IMR-90 (cell line): ENCODE measurements around the gene CRLF2. TPM values are rescaled to one million over a fixed set of nuclear protein-coding genes. Genes with fewer than 3 reads are reported as not detected.

Experiments used
- ATAC-seq: fragments of 200-7000 bp; cut with Tn5 transposase; 2 replicates; pipeline ENCODE4 v1.9.1; 2020; ENCODE audit warnings: low read depth, mild to moderate bottlenecking, moderate library complexity
- BruUV-seq: library from RNA; stranded (reverse); fragments of 400-500 nt; replicated peaks from 2 replicates; lab custom pipeline; 2021; lab: Mats Ljungman, UMichigan
- CTCF ChIA-PET: fragments of 300-600 bp; formaldehyde crosslinking; extraction: SDS; loops from one replicate; lab custom pipeline; 2021; ENCODE audit warnings: antibody characterized with exemption; lab: Yijun Ruan, JAX
- POLR2A ChIA-PET: fragments of 300-600 bp; sonication (Branson Sonifier 250); formaldehyde crosslinking; loops from one replicate; lab custom pipeline; 2022; ENCODE audit warnings: antibody characterized with exemption; ENCODE audit not compliant: unreplicated experiment; lab: Charles Lee
- DNase-seq: peaks from one replicate; pipeline ENCODE4 v3.0.0; 2013
- H2AFZ ChIP-seq: replicated peaks from 2 replicates; pipeline ENCODE3; 2013; ENCODE audit warnings: low read length, mild to moderate bottlenecking; ENCODE audit not compliant: poor library complexity
- H2AK5ac ChIP-seq: 2 replicates; pipeline ENCODE4 v1.6.1; 2013; ENCODE audit warnings: low read depth, low read length, inconsistent platforms
- H2AK9ac ChIP-seq: replicated peaks from 2 replicates; pipeline ENCODE3; 2013; ENCODE audit warnings: mild to moderate bottlenecking, low read depth, low read length, moderate library complexity; ENCODE audit not compliant: poor library complexity
- H2BK120ac ChIP-seq: 2 replicates; pipeline ENCODE4 v1.6.1; 2013; ENCODE audit warnings: low read depth, low read length, inconsistent platforms
- H2BK15ac ChIP-seq: 3 replicates; pipeline ENCODE4 v1.6.1; 2013; ENCODE audit warnings: low read depth, low read length, inconsistent platforms
- H2BK20ac ChIP-seq: 2 replicates; pipeline ENCODE4 v1.6.1; 2013; ENCODE audit warnings: low read depth, mild to moderate bottlenecking, inconsistent platforms, low read length, moderate library complexity
- H2BK5ac ChIP-seq: 2 replicates; pipeline ENCODE4 v1.6.1; 2013; ENCODE audit warnings: mild to moderate bottlenecking, low read depth, low read length, inconsistent platforms; ENCODE audit not compliant: poor library complexity, severe bottlenecking
- H3K14ac ChIP-seq: replicated peaks from 2 replicates; pipeline ENCODE4 v1.6.1; 2013; ENCODE audit warnings: low read depth, low read length, inconsistent platforms
- H3K18ac ChIP-seq: 2 replicates; pipeline ENCODE4 v1.6.1; 2013; ENCODE audit warnings: low read depth, low read length, control low read depth
- H3K23ac ChIP-seq: 2 replicates; pipeline ENCODE4 v1.6.1; 2013; ENCODE audit warnings: low read depth, low read length, inconsistent platforms
- H3K27ac ChIP-seq: 2 replicates; pipeline ENCODE4 v1.5.1; 2013; ENCODE audit warnings: mild to moderate bottlenecking, control low read depth, low read length; ENCODE audit not compliant: insufficient read depth
- H3K27me3 ChIP-seq: 2 replicates; pipeline ENCODE4 v1.6.1; 2013; ENCODE audit warnings: low read length; ENCODE audit not compliant: control insufficient read depth, insufficient read depth
- H3K36me3 ChIP-seq: 2 replicates; pipeline ENCODE4 v1.6.1; 2013; ENCODE audit warnings: low read length, mixed read lengths; ENCODE audit not compliant: control insufficient read depth, insufficient read depth
- H3K4ac ChIP-seq: 2 replicates; pipeline ENCODE4 v1.6.1; 2013; ENCODE audit warnings: low read depth, low read length, inconsistent platforms
- H3K4me1 ChIP-seq: 2 replicates; pipeline ENCODE4 v1.6.1; 2013; ENCODE audit warnings: low read length, mixed read lengths; ENCODE audit not compliant: control insufficient read depth, insufficient read depth
- H3K4me2 ChIP-seq: 2 replicates; pipeline ENCODE4 v1.6.1; 2013; ENCODE audit warnings: low read depth, mild to moderate bottlenecking, control low read depth, low read length, moderate library complexity
- H3K4me3 ChIP-seq: 2 replicates; pipeline ENCODE4 v1.5.1; 2013; ENCODE audit warnings: low read depth, mild to moderate bottlenecking, control low read depth, low read length, moderate library complexity; ENCODE audit not compliant: insufficient read depth
- H3K56ac ChIP-seq: 2 replicates; pipeline ENCODE4 v1.6.1; 2013; ENCODE audit warnings: low read length, inconsistent platforms; ENCODE audit not compliant: insufficient read depth; ENCODE audit errors: extremely low read depth
- H3K79me1 ChIP-seq, 2 experiments: 2 replicates each; pipeline ENCODE4 v1.6.1; 2013; ENCODE audit warnings: low read length in 2 of 2, inconsistent platforms in 1 of 2, low read depth in 1 of 2
- H3K9ac ChIP-seq: 2 replicates; pipeline ENCODE4 v1.6.1; 2013; ENCODE audit warnings: low read depth, low read length, control low read depth
- H3K9me1 ChIP-seq: 2 replicates; pipeline ENCODE4 v1.6.1; 2013; ENCODE audit warnings: low read length, inconsistent platforms; ENCODE audit not compliant: insufficient read depth
- H3K9me3 ChIP-seq: 2 replicates; pipeline ENCODE4 v1.6.1; 2013; ENCODE audit warnings: low read length; ENCODE audit not compliant: control insufficient read depth, insufficient read depth
- H4K20me1 ChIP-seq: 2 replicates; pipeline ENCODE4 v1.6.1; 2013; ENCODE audit warnings: low read length, inconsistent platforms; ENCODE audit not compliant: insufficient read depth
- H4K5ac ChIP-seq: 2 replicates; pipeline ENCODE4 v1.6.1; 2013; ENCODE audit warnings: mild to moderate bottlenecking, low read depth, low read length, control low read depth
- H4K8ac ChIP-seq, 2 experiments: 2 replicates each; pipeline ENCODE4 v1.6.1; 2013; ENCODE audit warnings: low read depth in 2 of 2, low read length in 2 of 2, control low read depth in 1 of 2, inconsistent platforms in 1 of 2
- H4K91ac ChIP-seq: 2 replicates; pipeline ENCODE4 v1.6.1; 2013; ENCODE audit warnings: low read depth, low read length, inconsistent platforms; ENCODE audit not compliant: insufficient read depth
- BHLHE40 ChIP-seq: fragments of 150-350 bp; IDR thresholded peaks from 2 replicates; pipeline ENCODE4 v1.6.1; 2016; ENCODE audit warnings: mild to moderate bottlenecking, low read depth, low read length
- CEBPB ChIP-seq: IDR thresholded peaks from 2 replicates; pipeline ENCODE4 v1.6.1; 2012; ENCODE audit warnings: low read depth, low read length, improper control_type of control experiment
- CHD1 ChIP-seq: IDR thresholded peaks from 2 replicates; pipeline ENCODE4 v1.6.1; 2012; ENCODE audit warnings: low read depth, low read length, improper control_type of control experiment
- ELK1 ChIP-seq: fragments of 150-350 bp; IDR thresholded peaks from 2 replicates; pipeline ENCODE4 v1.6.1; 2016; ENCODE audit warnings: low read depth, mild to moderate bottlenecking, low read length, moderate library complexity, borderline replicate concordance
- FOS ChIP-seq: fragments of 150-350 bp; IDR thresholded peaks from 2 replicates; pipeline ENCODE4 v1.6.1; 2016; ENCODE audit warnings: low read depth, low read length
- MAFK ChIP-seq: IDR thresholded peaks from 2 replicates; pipeline ENCODE4 v1.6.1; 2012; ENCODE audit warnings: low read depth, low read length, improper control_type of control experiment
- MAZ ChIP-seq: IDR thresholded peaks from 2 replicates; pipeline ENCODE4 v1.6.1; 2012; ENCODE audit warnings: low read depth, mild to moderate bottlenecking, low read length, improper control_type of control experiment, moderate library complexity, borderline replicate concordance
- MXI1 ChIP-seq: IDR thresholded peaks from 2 replicates; pipeline ENCODE4 v1.6.1; 2012; ENCODE audit warnings: low read depth, mild to moderate bottlenecking, low read length, moderate library complexity, borderline replicate concordance
- NFE2L2 ChIP-seq: fragments of 150-350 bp; IDR thresholded peaks from 2 replicates; pipeline ENCODE4 v1.6.1; 2016; ENCODE audit warnings: low read depth, mild to moderate bottlenecking, low read length
- POLR2A ChIP-seq: IDR thresholded peaks from 2 replicates; pipeline ENCODE4 v1.6.1; 2012; ENCODE audit warnings: mild to moderate bottlenecking, low read depth, low read length
- RAD21 ChIP-seq: IDR thresholded peaks from 2 replicates; pipeline ENCODE4 v1.6.1; 2012; ENCODE audit warnings: low read length, improper control_type of control experiment
- RCOR1 ChIP-seq: IDR thresholded peaks from 2 replicates; pipeline ENCODE4 v1.6.1; 2012; ENCODE audit warnings: mild to moderate bottlenecking, low read length, improper control_type of control experiment; ENCODE audit not compliant: insufficient replicate concordance
- RFX5 ChIP-seq: IDR thresholded peaks from 2 replicates; pipeline ENCODE4 v1.8.0; 2012; ENCODE audit warnings: low read depth, mild to moderate bottlenecking, low read length, moderate library complexity
- SMC3 ChIP-seq: fragments of 150-350 bp; IDR thresholded peaks from 2 replicates; pipeline ENCODE4 v1.6.1; 2016; ENCODE audit warnings: low read depth, mild to moderate bottlenecking, antibody characterized with exemption, low read length, moderate library complexity
- WGBS, 2 experiments: methylation state at CpG; one replicate each; pipeline versions ENCODE4 v1.1.5 to v1.1.7; 2013; ENCODE audit warnings: missing lambda C conversion rate in 2 of 2; ENCODE audit not compliant: insufficient read length in 1 of 2; ENCODE audit errors: extremely low coverage in 2 of 2; 5-methylcytosine and 5-hydroxymethylcytosine counted together
- dilution Hi-C: fragments of 300-500 bp; cut with HindIII; formaldehyde crosslinking; loops from one replicate; pipeline ENCODE4 v1.14.3; 2018; ENCODE audit warnings: low sequenced_read_pairs; ENCODE audit not compliant: unreplicated experiment
- in situ Hi-C: fragments of 300-500 bp; cut with MboI; formaldehyde crosslinking; loops from 3 replicates; pipeline ENCODE4 v1.14.3; 2019; ENCODE audit warnings: low sequenced_read_pairs, inconsistent platforms, mixed read lengths
- intact Hi-C: fragments of 100-400 bp; cut with micrococcal nuclease; formaldehyde crosslinking; loops from 2 replicates; pipeline ENCODE4 v1.10.0; 2022
- polyA plus RNA-seq, 3 experiments: library from polyadenylated mRNA; depleted of rRNA; stranded (reverse); fragments of >200 nt; gene quantifications; 2 replicates each; pipeline ENCODE4 v1.2.3, GENCODE V29; 2012; ENCODE audit warnings: low replicate concordance in 1 of 3
- total RNA-seq: library from RNA; depleted of rRNA; stranded (reverse); fragments of >200 nt; gene quantifications from 2 replicates; pipeline ENCODE4 v1.2.3, GENCODE V29; 2012
- TF ChIP-seq, protein P1 (sequence below): fragments of 150-350 bp; IDR thresholded peaks from 2 replicates; pipeline ENCODE4 v1.6.1; 2017; ENCODE audit warnings: mild to moderate bottlenecking, antibody characterized with exemption, low read length, low read depth
- TF ChIP-seq, protein P2 (sequence below): conservative IDR thresholded peaks from 2 replicates; pipeline ENCODE4 v1.5.1; 2012; ENCODE audit warnings: mild to moderate bottlenecking, low read depth, low read length, improper control_type of control experiment

The CRLF2 gene
- total and polyA plus RNA-seq, 2 of the 4 experiments (the other 2 are of a cell fraction) = not detected

- Histone ChIP-seq H3K79me1 (no peaks in the 10 kb centered on the region), H2BK5ac (no peak overlapping the region), H2BK20ac (no peak overlapping the region), H3K18ac (no peak overlapping the region), H3K14ac (no peak overlapping the region), H3K56ac (no peak overlapping the region), H4K20me1 (no peaks in the 10 kb centered on the region), H3K4ac (no peak overlapping the region), H2AFZ (no peak overlapping the region), H3K9me3 (peaks cover 17% of the 10 kb centered on the region), H3K4me1 (no peaks in the 10 kb centered on the region), H2AK5ac (no peak overlapping the region), H3K9me1 (no peaks in the 10 kb centered on the region), H2AK9ac (no peak overlapping the region), H4K91ac (no peak overlapping the region), H3K36me3 (no peaks in the 10 kb centered on the region), H3K4me3 (no peak overlapping the region), H4K8ac (no peak overlapping the region), H2BK15ac (no peak overlapping the region), H3K23ac (no peak overlapping the region), H2BK120ac (no peak overlapping the region), H3K27me3 (no peaks in the 10 kb centered on the region), H3K27ac (no peak overlapping the region), H4K5ac (no peak overlapping the region), H3K9ac (no peak overlapping the region), H3K4me2 (no peak overlapping the region)
- POLR2A ChIA-PET = no interaction called here
- in situ Hi-C loops (no loop called here), intact Hi-C loops (no loop called here), dilution Hi-C loops (no loop called here)
- CTCF ChIA-PET = no interaction called here
- no peak for ATAC-seq
- WGBS, 2 experiments = 17% methylated on average over 1 of the region's 18 CpGs; no CpG with 5 or more reads in 1 of the 2 experiments
- BruUV-seq = no TSS peak
- DNase-seq = no peak
- TF ChIP-seq RCOR1 = no peak
- TF ChIP-seq ELK1 = no peak
- no peak for TF ChIP-seq MAZ
- no peak for TF ChIP-seq MXI1
- no peak for TF ChIP-seq MAFK
- no peak for TF ChIP-seq FOS
- TF ChIP-seq CEBPB = no peak
- no peak for TF ChIP-seq CHD1
- no peak for TF ChIP-seq RFX5
- TF ChIP-seq, protein P1, sequence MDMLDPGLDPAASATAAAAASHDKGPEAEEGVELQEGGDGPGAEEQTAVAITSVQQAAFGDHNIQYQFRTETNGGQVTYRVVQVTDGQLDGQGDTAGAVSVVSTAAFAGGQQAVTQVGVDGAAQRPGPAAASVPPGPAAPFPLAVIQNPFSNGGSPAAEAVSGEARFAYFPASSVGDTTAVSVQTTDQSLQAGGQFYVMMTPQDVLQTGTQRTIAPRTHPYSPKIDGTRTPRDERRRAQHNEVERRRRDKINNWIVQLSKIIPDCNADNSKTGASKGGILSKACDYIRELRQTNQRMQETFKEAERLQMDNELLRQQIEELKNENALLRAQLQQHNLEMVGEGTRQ = no peak
- TF ChIP-seq NFE2L2 = no peak
- TF ChIP-seq SMC3 = no peak
- TF ChIP-seq, protein P2, sequence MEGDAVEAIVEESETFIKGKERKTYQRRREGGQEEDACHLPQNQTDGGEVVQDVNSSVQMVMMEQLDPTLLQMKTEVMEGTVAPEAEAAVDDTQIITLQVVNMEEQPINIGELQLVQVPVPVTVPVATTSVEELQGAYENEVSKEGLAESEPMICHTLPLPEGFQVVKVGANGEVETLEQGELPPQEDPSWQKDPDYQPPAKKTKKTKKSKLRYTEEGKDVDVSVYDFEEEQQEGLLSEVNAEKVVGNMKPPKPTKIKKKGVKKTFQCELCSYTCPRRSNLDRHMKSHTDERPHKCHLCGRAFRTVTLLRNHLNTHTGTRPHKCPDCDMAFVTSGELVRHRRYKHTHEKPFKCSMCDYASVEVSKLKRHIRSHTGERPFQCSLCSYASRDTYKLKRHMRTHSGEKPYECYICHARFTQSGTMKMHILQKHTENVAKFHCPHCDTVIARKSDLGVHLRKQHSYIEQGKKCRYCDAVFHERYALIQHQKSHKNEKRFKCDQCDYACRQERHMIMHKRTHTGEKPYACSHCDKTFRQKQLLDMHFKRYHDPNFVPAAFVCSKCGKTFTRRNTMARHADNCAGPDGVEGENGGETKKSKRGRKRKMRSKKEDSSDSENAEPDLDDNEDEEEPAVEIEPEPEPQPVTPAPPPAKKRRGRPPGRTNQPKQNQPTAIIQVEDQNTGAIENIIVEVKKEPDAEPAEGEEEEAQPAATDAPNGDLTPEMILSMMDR = no peak
- no peak for TF ChIP-seq POLR2A
- TF ChIP-seq RAD21 = no peak
- no peak for TF ChIP-seq BHLHE40
These were observed 21.8 kb downstream of the CRLF2 start for GRCh38 chrX:1190596-1191145.
